Measurements from ENCODE around the gene FAM83G.

The FAM83G gene

GRCh38 chr17:18986541-18987229, 17.9 kb downstream of the FAM83G start:
- no peak for DNase-seq (ENCODE audit: low read depth)
- no peak overlapping the region for H3K4me3 ChIP-seq (ENCODE audit: low read depth, low read length)
- no peak for TF ChIP-seq CTCF (IDR thresholded peaks at IDR 0.05; ENCODE audit: low read depth, low read length, missing control alignments)

- no peak for DNase-seq (ENCODE audit: low read depth)
- no peak for TF ChIP-seq CTCF (IDR thresholded peaks at IDR 0.05; ENCODE audit: low read depth, low read length, missing control alignments)
- H3K4me3 ChIP-seq (ENCODE audit: low read depth, low read length), result no peak overlapping the region
Measured at GRCh38 chr17:18985475-18985874, 19.1 kb downstream of the FAM83G start.

- no peak overlapping the region for H3K4me3 ChIP-seq (ENCODE audit: low read depth, low read length)
- TF ChIP-seq CTCF (IDR thresholded peaks at IDR 0.05; ENCODE audit: low read depth, low read length, missing control alignments), result no peak
- no peak for DNase-seq (ENCODE audit: low read depth)
Measured at GRCh38 chr17:18984273-18985114, 20.1 kb downstream of the FAM83G start.

- H3K4me3 ChIP-seq (ENCODE audit: low read depth, low read length), result no peak overlapping the region
Measured at GRCh38 chr17:18981642-18982424, 22.7 kb downstream of the FAM83G start.

GRCh38 chr17:18981335-18981641, 23.3 kb downstream of the FAM83G start:
- no peak overlapping the region for H3K4me3 ChIP-seq (ENCODE audit: low read depth, low read length)
- no peak for TF ChIP-seq CTCF (IDR thresholded peaks at IDR 0.05; ENCODE audit: low read depth, low read length, missing control alignments)
- DNase-seq (ENCODE audit: low read depth), result no peak

More at GRCh38 chr17:18981642-18982424, 22.7 kb downstream of the FAM83G start:
- TF ChIP-seq CTCF (IDR thresholded peaks at IDR 0.05; ENCODE audit: low read depth, low read length, missing control alignments), result no peak
- DNase-seq (ENCODE audit: low read depth), result no peak

- TF ChIP-seq CTCF (IDR thresholded peaks at IDR 0.05; ENCODE audit: low read depth, low read length, missing control alignments), result no peak
- no peak overlapping the region for H3K4me3 ChIP-seq (ENCODE audit: low read depth, low read length)
- DNase-seq (ENCODE audit: low read depth), result no peak
Measured at GRCh38 chr17:18980682-18981334, 23.8 kb downstream of the FAM83G start.
